ENCODE results near the gene ABCA5. TPM values are rescaled to one million over a fixed set of nuclear protein-coding genes. Genes with fewer than 3 reads are reported as not detected.

Gene ABCA5
- total and polyA plus RNA-seq, 2 of the 13 experiments (the other 11 are each of a cell fraction or from before 2014, with no cell fraction given) = 9.7 to 10.1 TPM

- TF ChIP-seq ARID5B (CRISPR knock-in tag; IDR thresholded peaks at IDR 0.05) = peak; percentile 90
- no peak for TF ChIP-seq ZBTB33 (CRISPR knock-in tag; IDR thresholded peaks at IDR 0.05)
- no peak for TF ChIP-seq E2F2 (CRISPR knock-in tag; IDR thresholded peaks at IDR 0.05; ENCODE audit: borderline replicate concordance)
- TF ChIP-seq ZNF574 (CRISPR knock-in tag; IDR thresholded peaks at IDR 0.05) = peak; percentile 34; the same call in 1 of the 2 replicates
- no peak for TF ChIP-seq ZNF251 (CRISPR knock-in tag; IDR thresholded peaks at IDR 0.05)
- no peak for TF ChIP-seq SATB2 (CRISPR knock-in tag; IDR thresholded peaks at IDR 0.05)
- TF ChIP-seq NR1H2 (CRISPR knock-in tag; IDR thresholded peaks at IDR 0.05; ENCODE audit: borderline replicate concordance, low read depth) = no peak
- TF ChIP-seq ZSCAN20 (CRISPR knock-in tag; IDR thresholded peaks at IDR 0.05; ENCODE audit: borderline replicate concordance) = no peak
- TF ChIP-seq TEAD3 (CRISPR knock-in tag; optimal IDR thresholded peaks at IDR 0.05; ENCODE audit: borderline replicate concordance) = peak; percentile 53
- TF ChIP-seq PHF21A (CRISPR knock-in tag; IDR thresholded peaks at IDR 0.05) = 0 out of 2 replicates have a peak, but pooled peaks have one; percentile 38
- TF ChIP-seq THAP11 (CRISPR knock-in tag; IDR thresholded peaks at IDR 0.05) = peak; percentile 37; the same call in 1 of the 2 replicates
- no peak for TF ChIP-seq ZNF350 (CRISPR knock-in tag; IDR thresholded peaks at IDR 0.05; ENCODE audit: borderline replicate concordance, low read depth)
- no peak for TF ChIP-seq ZNF451 (CRISPR knock-in tag; IDR thresholded peaks at IDR 0.05)
- peak; percentile 72 for TF ChIP-seq SAP130 (CRISPR knock-in tag; IDR thresholded peaks at IDR 0.05; ENCODE audit: low read depth)
- TF ChIP-seq GLMP (CRISPR knock-in tag; IDR thresholded peaks at IDR 0.05; ENCODE audit: borderline replicate concordance) = no peak
- TF ChIP-seq HIC2 (CRISPR knock-in tag; IDR thresholded peaks at IDR 0.05; ENCODE audit: low read depth) = no peak
- no peak for TF ChIP-seq RBAK (CRISPR knock-in tag; IDR thresholded peaks at IDR 0.05)
Observed at GRCh38 chr17:69268543-69269014, 58.4 kb downstream of the ABCA5 start (continued).
